HepG2 (cell line): ENCODE measurements around the gene DPY19L1. TPM values are rescaled to one million over a fixed set of nuclear protein-coding genes. Genes with fewer than 3 reads are reported as not detected.
"Not testable (repeated sequence)": the region's sequence is repeated elsewhere in the genome, so short reads cannot be mapped to it uniquely, and the experiment has no call there.

Experiments
- ATAC-seq: fragments of 200-7000 bp; cut with Tn5 transposase; 3 replicates; pipeline ENCODE4 v1.9.1; 2020; ENCODE audit warnings: mild to moderate bottlenecking, moderate library complexity
- BruUV-seq: library from RNA; stranded (reverse); fragments of 400-500 nt; replicated peaks from 2 replicates; lab custom pipeline; 2021; lab: Mats Ljungman, UMichigan
- CTCF ChIA-PET: fragments of 300-600 bp; formaldehyde crosslinking; extraction: SDS; loops from one replicate; lab custom pipeline; 2021; ENCODE audit warnings: low total read pairs, inconsistent platforms, low intra/inter-chr PET ratio; lab: Yijun Ruan, JAX
- POLR2A ChIA-PET: fragments of 350-600 bp; sonication (Branson Sonifier 250); formaldehyde crosslinking; loops from one replicate; lab custom pipeline; 2020; ENCODE audit warnings: antibody characterized with exemption, inconsistent platforms; lab: Yijun Ruan, JAX
- DNase-seq: peaks from one replicate; pipeline ENCODE4 v3.0.0-alpha.2; 2015; ENCODE audit warnings: low spot score
- FAIRE-seq: peaks from 3 replicates; lab custom pipeline; 2011; peaks lifted over from hg19 to GRCh38; lab: Jason Lieb, UNC
- H2AFZ ChIP-seq: one replicate; pipeline ENCODE4 v1.6.1; 2011; ENCODE audit warnings: low read length, inconsistent platforms
- H3K27ac ChIP-seq: fragments of 300-600 bp; 3 replicates; pipeline ENCODE4 v1.8.0; 2011; ENCODE audit warnings: mixed run types, mild to moderate bottlenecking, mixed read lengths, low read length, inconsistent platforms; ENCODE audit not compliant: insufficient read depth; ENCODE audit errors: extremely low read length
- H3K27me3 ChIP-seq, 2 experiments: fragments of 200-600 bp in 1 of 2; 2 replicates in 1 of 2; 3 replicates in 1 of 2; pipeline versions ENCODE4 v1.6.0 to v1.8.0; 2011; ENCODE audit warnings: low read length in 2 of 2, mild to moderate bottlenecking in 2 of 2, moderate library complexity in 2 of 2, inconsistent platforms in 1 of 2; ENCODE audit not compliant: insufficient read depth in 2 of 2, control insufficient read depth in 1 of 2
- H3K36me3 ChIP-seq, 2 experiments: fragments of 200-600 bp in 1 of 2; replicated peaks in 1 of 2; 2 replicates in 1 of 2; 3 replicates in 1 of 2; pipeline versions ENCODE4 v1.5.1 to v1.8.0; 2011; ENCODE audit warnings: low read length in 2 of 2, inconsistent platforms in 1 of 2; ENCODE audit not compliant: insufficient read depth in 2 of 2, control insufficient read depth in 1 of 2
- H3K4me1 ChIP-seq: 2 replicates; pipeline ENCODE4 v1.5.1; 2012; ENCODE audit warnings: low read length, inconsistent platforms; ENCODE audit not compliant: insufficient read depth
- H3K4me2 ChIP-seq: 2 replicates; pipeline ENCODE4 v1.6.0; 2011; ENCODE audit warnings: low read depth, low read length, inconsistent platforms
- H3K4me3 ChIP-seq, 3 experiments: fragments of 200-600 bp in 1 of 3; sonication (generic), shearing (Covaris generic) in 1 of 3; replicated peaks in 1 of 3; 2 replicates each; pipeline ENCODE4 v1.5.1; 2011 to 2016; ENCODE audit warnings: low read length in 3 of 3, inconsistent platforms in 2 of 3, low read depth in 2 of 3, mild to moderate bottlenecking in 2 of 3, control low read depth in 1 of 3, mixed read lengths in 1 of 3; ENCODE audit not compliant: insufficient read depth in 1 of 3
- H3K79me2 ChIP-seq: one replicate; pipeline ENCODE4 v1.6.1; 2011; ENCODE audit warnings: low read length, inconsistent platforms; ENCODE audit not compliant: insufficient read depth
- H3K9ac ChIP-seq: 2 replicates; pipeline ENCODE4 v1.6.0; 2011; ENCODE audit warnings: mild to moderate bottlenecking, low read depth, low read length, inconsistent platforms; ENCODE audit not compliant: insufficient read depth
- H3K9me3 ChIP-seq: 2 replicates; pipeline ENCODE4 v1.5.1; 2012; ENCODE audit warnings: mild to moderate bottlenecking, low read length
- H4K20me1 ChIP-seq: 2 replicates; pipeline ENCODE4 v1.6.0; 2011; ENCODE audit warnings: inconsistent platforms, mild to moderate bottlenecking, low read length, moderate library complexity; ENCODE audit not compliant: insufficient read depth
- HBP1 ChIP-seq: IDR thresholded peaks from 2 replicates; pipeline ENCODE4 v1.6.1; 2016; ENCODE audit warnings: low read depth, control low read depth
- KMT2A ChIP-seq: sonication (generic); formaldehyde crosslinking; IDR thresholded peaks from 2 replicates; pipeline ENCODE4 v1.4.0; 2020; ENCODE audit warnings: missing genetic modification reagents
- LBX2 ChIP-seq: sonication (generic); formaldehyde crosslinking; IDR thresholded peaks from 2 replicates; pipeline ENCODE4 v1.5.0; 2020; ENCODE audit warnings: missing genetic modification reagents, mild to moderate bottlenecking, borderline replicate concordance
- NR2C2 ChIP-seq: sonication (generic); formaldehyde crosslinking; IDR thresholded peaks from 2 replicates; pipeline ENCODE4 v1.4.0; 2020; ENCODE audit warnings: missing genetic modification reagents, mild to moderate bottlenecking, moderate library complexity, borderline replicate concordance
- PCBP2 ChIP-seq: fragments of 200-400 bp; formaldehyde crosslinking; optimal IDR thresholded peaks from 2 replicates; pipeline ENCODE3; 2018; ENCODE audit warnings: low read length, low read depth; ENCODE audit not compliant: poor library complexity, severe bottlenecking
- ZFP36 ChIP-seq: fragments of 150-350 bp; IDR thresholded peaks from 2 replicates; pipeline ENCODE4 v1.6.1; 2018; ENCODE audit warnings: borderline replicate concordance, low read length, low read depth; ENCODE audit not compliant: partially characterized antibody
- ZNF33A ChIP-seq: sonication (generic); formaldehyde crosslinking; IDR thresholded peaks from 2 replicates; pipeline ENCODE4 v1.5.1; 2020; ENCODE audit warnings: missing genetic modification reagents, mild to moderate bottlenecking, moderate library complexity, borderline replicate concordance
- WGBS: methylation state at CpG from one replicate; pipeline ENCODE4 v1.1.6; 2017; ENCODE audit warnings: low lambda C conversion rate; 5-methylcytosine and 5-hydroxymethylcytosine counted together
- in situ Hi-C: cut with HindIII; loops from 2 replicates; pipeline ENCODE4 v1.10.0; 2017; ENCODE audit warnings: low pct_unique_long_range_greater_than_20kb; ENCODE audit not compliant: extremely low pct_ligation_motif_present
- intact Hi-C: fragments of 100-400 bp; cut with micrococcal nuclease; formaldehyde crosslinking; loops from one replicate; pipeline ENCODE4 v1.10.0; 2022; ENCODE audit not compliant: unreplicated experiment
- polyA plus RNA-seq, 8 experiments: library from polyadenylated mRNA; depleted of rRNA in 3 of 8; stranded (reverse) in 7 of 8; unstranded in 1 of 8; fragments of >200 nt; fragmentation: Illumina TruSeq in 4 of 8; extraction: Trizol in 4 of 8; gene quantifications; 2 replicates each; pipeline versions ENCODE4 v1.2.1 to v1.2.3, GENCODE V29; 2011 to 2016; ENCODE audit warnings: low read depth in 4 of 8, missing spikeins in 1 of 8, mixed read lengths in 1 of 8; ENCODE audit not compliant: insufficient read depth in 1 of 8
- total RNA-seq, 5 experiments: library from RNA; depleted of rRNA; stranded (reverse); fragments of >200 nt; fragmentation: Illumina TruSeq; extraction: Trizol; gene quantifications; 2 replicates each; pipeline ENCODE4 v1.2.3, GENCODE V29; 2016; ENCODE audit warnings: low read depth in 1 of 5
- TF ChIP-seq, protein P1 (sequence below): sonication (generic); formaldehyde crosslinking; IDR thresholded peaks from 2 replicates; pipeline ENCODE4 v1.5.0; 2020; ENCODE audit warnings: missing genetic modification reagents

Gene DPY19L1
- total and polyA plus RNA-seq, 2 of the 13 experiments (the other 11 are each of a cell fraction or from before 2014, with no cell fraction given), result 18.9 to 32.6 TPM

- H3K9me3 ChIP-seq, H3K9ac ChIP-seq, H4K20me1 ChIP-seq, H3K4me3 ChIP-seq, ATAC-seq, H3K4me2 ChIP-seq, H3K36me3 ChIP-seq, H3K4me1 ChIP-seq, intact Hi-C loops, DNase-seq, in situ Hi-C loops, BruUV-seq, CTCF ChIA-PET, POLR2A ChIA-PET, H3K79me2 ChIP-seq, FAIRE-seq, H2AFZ ChIP-seq, H3K27ac ChIP-seq, H3K27me3 ChIP-seq: not testable (repeated sequence)
- no CpG with 5 or more reads among the region's 1 CpG for WGBS
Observed at GRCh38 chr7:34967818-34968217, 69.5 kb downstream of the DPY19L1 start.

DNA sequence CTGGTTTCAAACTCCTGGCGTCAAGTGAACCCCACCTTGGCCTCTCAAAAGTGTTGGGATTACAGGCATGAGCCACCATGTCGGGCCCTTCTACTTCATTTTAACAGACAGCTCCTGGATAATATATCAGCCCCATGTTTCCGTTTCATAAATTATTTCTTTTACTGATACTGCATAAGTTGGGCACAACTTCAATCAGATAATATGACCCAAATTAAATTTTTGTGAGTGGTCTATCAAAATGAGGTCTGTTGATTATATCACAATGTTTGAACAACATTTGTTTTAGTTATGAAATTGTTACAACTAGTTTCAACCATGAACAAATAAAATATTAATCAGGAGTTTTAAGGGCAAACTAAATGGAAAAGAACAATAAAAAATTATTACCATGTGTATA, 70.8 kb downstream of the DPY19L1 start:
- H3K9me3 ChIP-seq, ATAC-seq, H3K4me1 ChIP-seq, FAIRE-seq, intact Hi-C loops, H3K27ac ChIP-seq, H4K20me1 ChIP-seq, H3K79me2 ChIP-seq, H2AFZ ChIP-seq, H3K4me2 ChIP-seq, BruUV-seq, H3K36me3 ChIP-seq, H3K27me3 ChIP-seq, POLR2A ChIA-PET, DNase-seq, in situ Hi-C loops, H3K9ac ChIP-seq, CTCF ChIA-PET, H3K4me3 ChIP-seq: not testable (repeated sequence)
- 99% methylated on average over 3 of the region's 3 CpGs for WGBS

GRCh38 chr7:34958021-34958420, 79.3 kb downstream of the DPY19L1 start:
- DNase-seq (no peak), ATAC-seq (no peak), FAIRE-seq (no peak)
- Histone ChIP-seq H3K4me3 (no peak overlapping the region), H3K9ac (no peak overlapping the region), H3K27ac (no peak overlapping the region), H3K27me3 (no peaks in the 10 kb centered on the region), H3K36me3 (no peaks in the 10 kb centered on the region; a peak in 1 of 5 replicates), H4K20me1 (no peaks in the 10 kb centered on the region), H3K79me2 (no peaks in the 10 kb centered on the region), H3K4me2 (no peak overlapping the region), H3K9me3 (no peaks in the 10 kb centered on the region), H3K4me1 (no peaks in the 10 kb centered on the region), H2AFZ (no peak overlapping the region)
- WGBS, result 92% methylated on average over 1 of the region's 1 CpG
- intact Hi-C loops, result no loop called here
- POLR2A ChIA-PET, result no interaction called here
- CTCF ChIA-PET, result no interaction called here
- in situ Hi-C loops, result no loop called here
- no TSS peak for BruUV-seq
- TF ChIP-seq PCBP2 (no peak), NR2C2 (no peak), KMT2A (CRISPR knock-in tag) (no peak), ZNF33A (CRISPR knock-in tag) (no peak), ZFP36 (no peak), LBX2 (no peak), HBP1 (CRISPR knock-in tag) (no peak)
- TF ChIP-seq, protein P1, sequence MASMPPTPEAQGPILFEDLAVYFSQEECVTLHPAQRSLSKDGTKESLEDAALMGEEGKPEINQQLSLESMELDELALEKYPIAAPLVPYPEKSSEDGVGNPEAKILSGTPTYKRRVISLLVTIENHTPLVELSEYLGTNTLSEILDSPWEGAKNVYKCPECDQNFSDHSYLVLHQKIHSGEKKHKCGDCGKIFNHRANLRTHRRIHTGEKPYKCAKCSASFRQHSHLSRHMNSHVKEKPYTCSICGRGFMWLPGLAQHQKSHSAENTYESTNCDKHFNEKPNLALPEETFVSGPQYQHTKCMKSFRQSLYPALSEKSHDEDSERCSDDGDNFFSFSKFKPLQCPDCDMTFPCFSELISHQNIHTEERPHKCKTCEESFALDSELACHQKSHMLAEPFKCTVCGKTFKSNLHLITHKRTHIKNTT (CRISPR knock-in tag), result no peak
